Midbrain (tissue), 1 donor: ENCODE measurements around the gene SUV39H1.
A peak's percentile ranks its signal among the peaks of the same experiment; 100 is the strongest.
"Not testable (repeated sequence)": the region's sequence is repeated elsewhere in the genome, so short reads cannot be mapped to it uniquely, and the experiment has no call there.

ENCODE experiments used
- DNase-seq: peaks from one replicate; lab custom pipeline; 2025; lab: John Stamatoyannopoulos, UW

Gene SUV39H1

GRCh38 chrX:48688531-48689150 is 7.9 kb upstream of the SUV39H1 start:
- no peak for DNase-seq

GRCh38 chrX:48689208-48689920 is 7.2 kb upstream of the SUV39H1 start:
- no peak for DNase-seq

GRCh38 chrX:48691746-48692145 is 4.8 kb upstream of the SUV39H1 start:
- not testable (repeated sequence) for DNase-seq

GRCh38 chrX:48694776-48695533 is 1.6 kb upstream of the SUV39H1 start:
- DNase-seq, result no peak

GRCh38 chrX:48695534-48695896 is 1.0 kb upstream of the SUV39H1 start:
- DNase-seq, result no peak

- DNase-seq, result no peak
These were observed 621 bp upstream of the SUV39H1 start for GRCh38 chrX:48695925-48696300.

GRCh38 chrX:48696909-48697727 is 584 bp downstream of the SUV39H1 start:
- no peak for DNase-seq

- DNase-seq, result no peak
These were observed 1.8 kb downstream of the SUV39H1 start for GRCh38 chrX:48698306-48698705.

GRCh38 chrX:48700246-48700645 is 3.7 kb downstream of the SUV39H1 start:
- DNase-seq, result no peak

GRCh38 chrX:48700951-48701653 is 4.6 kb downstream of the SUV39H1 start:
- DNase-seq, result no peak

GRCh38 chrX:48702032-48702431 is 5.5 kb downstream of the SUV39H1 start:
- DNase-seq, result no peak

- DNase-seq, result no peak
These were observed 6.2 kb downstream of the SUV39H1 start for GRCh38 chrX:48702716-48703115.

GRCh38 chrX:48703228-48703627 is 6.7 kb downstream of the SUV39H1 start:
- DNase-seq, result no peak

GRCh38 chrX:48703642-48704481 is 7.3 kb downstream of the SUV39H1 start:
- DNase-seq, result peak; percentile 37

GRCh38 chrX:48705871-48706270 is 9.3 kb downstream of the SUV39H1 start:
- no peak for DNase-seq

- no peak for DNase-seq
These were observed 13.1 kb downstream of the SUV39H1 start for GRCh38 chrX:48709522-48710112.

- DNase-seq, result no peak
These were observed 14.8 kb downstream of the SUV39H1 start for GRCh38 chrX:48711162-48711928.

- no peak for DNase-seq
These were observed 15.5 kb downstream of the SUV39H1 start for GRCh38 chrX:48711929-48712505.

- no peak for DNase-seq
These were observed 17.3 kb downstream of the SUV39H1 start for GRCh38 chrX:48713847-48714246.
